ENCODE results near the gene ZNF678. TPM values are rescaled to one million over a fixed set of nuclear protein-coding genes. Genes with fewer than 3 reads are reported as not detected.

ZNF678 gene
- total and polyA plus RNA-seq, 2 of the 4 experiments (the other 2 are of a cell fraction) = 1.3 to 4.8 TPM

GRCh38 chr1:227542153-227543120 is 20.9 kb upstream of the ZNF678 start (continued):
- no peak for TF ChIP-seq CEBPB (IDR thresholded peaks at IDR 0.05; ENCODE audit: low read depth, low read length)
- TF ChIP-seq RFX5 (IDR thresholded peaks at IDR 0.05; ENCODE audit: low read depth, low read length) = no peak
- peak; percentile 86 for TF ChIP-seq MAZ (IDR thresholded peaks at IDR 0.05; ENCODE audit: borderline replicate concordance, low read depth, low read length)
- TF ChIP-seq CHD1 (IDR thresholded peaks at IDR 0.05; ENCODE audit: low read depth, low read length) = no peak
